Stomach (tissue), 19 donors: ENCODE measurements around the gene CSNK2A3. TPM values are rescaled to one million over a fixed set of nuclear protein-coding genes. Genes with fewer than 3 reads are reported as not detected.
"Not testable (repeated sequence)": the region's sequence is repeated elsewhere in the genome, so short reads cannot be mapped to it uniquely, and the experiment has no call there.

Experiments
- DNase-seq, 2 donors: peaks; one replicate each; pipeline versions ENCODE4 v3.0.0 to v3.0.0-alpha.2; 2013 to 2019
- H3K27ac ChIP-seq, 5 donors: fragments of 200-600 bp in 4 of 5; sonication (generic) in 4 of 5; one replicate each; pipeline ENCODE4 v1.5.1; 2013 to 2019; ENCODE audit warnings: mild to moderate bottlenecking in 1 of 5, moderate library complexity in 1 of 5
- H3K27me3 ChIP-seq, 3 donors: fragments of 200-600 bp; sonication (generic); one replicate each; pipeline ENCODE4 v1.5.1; 2017 to 2019; ENCODE audit warnings: mixed run types in 1 of 3
- H3K36me3 ChIP-seq, 4 donors: fragments of 200-600 bp; sonication (generic); 1 replicate in 3 of 4; 2 replicates in 1 of 4; pipeline ENCODE4 v1.5.1; 2016 to 2019
- H3K4me1 ChIP-seq, 4 donors: fragments of 200-600 bp; sonication (generic); one replicate each; pipeline ENCODE4 v1.5.1; 2016 to 2019
- H3K4me3 ChIP-seq, 4 donors: fragments of 200-600 bp; sonication (generic) in 3 of 4; one replicate each; pipeline ENCODE4 v1.5.1; 2016 to 2019; ENCODE audit warnings: mild to moderate bottlenecking in 1 of 4
- H3K9me3 ChIP-seq, 4 donors: fragments of 200-600 bp; sonication (generic); one replicate each; pipeline ENCODE4 v1.5.1; 2016 to 2019
- EP300 ChIP-seq: sonication (generic); formaldehyde crosslinking; IDR thresholded peaks from one replicate; pipeline ENCODE4 v1.6.1; 2017; ENCODE audit warnings: antibody characterized with exemption
- POLR2A ChIP-seq, 4 donors: fragments of 450-650 bp; IDR thresholded peaks; one replicate each; pipeline ENCODE4 v1.6.1; 2016; ENCODE audit warnings: antibody characterized with exemption in 4 of 4, control low read depth in 2 of 4, mild to moderate bottlenecking in 1 of 4, moderate library complexity in 1 of 4
- POLR2AphosphoS5 ChIP-seq, 3 donors: sonication (generic); formaldehyde crosslinking; IDR thresholded peaks; one replicate each; pipeline ENCODE4 v1.6.1; 2016; ENCODE audit warnings: antibody characterized with exemption in 3 of 3
- WGBS, 5 donors: extraction: QIAGEN DNeasy Blood & Tissue Kit in 3 of 5; methylation state at CpG; one replicate each; pipeline versions ENCODE4 v1.1.5 to v1.1.7; 2013 to 2018; 5-methylcytosine and 5-hydroxymethylcytosine counted together
- intact Hi-C: fragments of 100-400 bp; cut with DNase I; formaldehyde crosslinking; loops from one replicate; pipeline ENCODE4 v1.15.1; 2023; ENCODE audit warnings: low total_unique reads
- long read RNA-seq, 10 donors: transcript quantifications; one replicate each; lab custom pipeline, GENCODE V29; 2026
- polyA plus RNA-seq, 3 donors: library from polyadenylated mRNA; stranded (reverse); fragments of 200-250 nt; gene quantifications; one replicate each; pipeline ENCODE4 v1.2.3, GENCODE V29; 2013
- total RNA-seq, 5 donors: library from RNA; depleted of rRNA; stranded (reverse); fragments of >200 nt; gene quantifications; one replicate each; pipeline versions ENCODE4 v1.1.0 to v1.2.3, GENCODE V29; 2014 to 2016
- TF ChIP-seq, protein P1 (sequence below), 7 experiments: fragments of 450-650 bp in 4 of 7; fragments of 200-600 bp in 3 of 7; sonication (generic) in 3 of 7; IDR thresholded peaks; one replicate each; pipeline ENCODE4 v1.5.1; 2016 to 2019; ENCODE audit warnings: antibody characterized with exemption in 7 of 7, control low read depth in 2 of 7, mild to moderate bottlenecking in 1 of 7
- donor health status: healthy with polysubstance abuse.
- donor health status: Bipolar disorder and iron deficiency.
- donor health status: healthy.

CSNK2A3 gene
- total RNA-seq (1 to 10 TPM in 1 of 5 donors, under 1 TPM in 1, not detected in 3; 0.73 to 1.2 TPM), polyA plus RNA-seq (1 to 10 TPM in 1 of 3 donors, under 1 TPM in 2; 0.23 to 1.2 (median 0.56) TPM)
- long read RNA-seq, donor 1, partial matches to known transcripts, result 0 of 4 reads
- long read RNA-seq, donor 1, other reads (novel, unspliced or antisense), result 0 of 4 reads
- long read RNA-seq, donor 2, partial matches to known transcripts, result 0 of 1 reads
- long read RNA-seq, donor 2, other reads (novel, unspliced or antisense), result 0 of 1 reads
- long read RNA-seq, donor 3, partial matches to known transcripts, result 0 of 1 reads
- long read RNA-seq, donor 3, other reads (novel, unspliced or antisense), result 0 of 1 reads
- long read RNA-seq, donor 4, result 0 reads
- long read RNA-seq, donor 5, partial matches to known transcripts, result 0 of 3 reads
- long read RNA-seq, donor 5, other reads (novel, unspliced or antisense), result 0 of 3 reads
- long read RNA-seq, donor 6, partial matches to known transcripts, result 0 of 4 reads
- long read RNA-seq, donor 6, other reads (novel, unspliced or antisense), result 0 of 4 reads
- long read RNA-seq, donor 7, partial matches to known transcripts, result 0 of 1 reads
- long read RNA-seq, donor 7, other reads (novel, unspliced or antisense), result 0 of 1 reads
- long read RNA-seq, donor 8, partial matches to known transcripts, result 0 of 4 reads
- long read RNA-seq, donor 8, other reads (novel, unspliced or antisense), result 0 of 4 reads
- long read RNA-seq, donor 9, transcript CSNK2A3-201 (1 exons, 1,416 nt), result major isoform, 5 of 5 reads
- long read RNA-seq, donor 9, partial matches to known transcripts, result 0 of 5 reads
- long read RNA-seq, donor 9, other reads (novel, unspliced or antisense), result 0 of 5 reads
- long read RNA-seq, donor 10, result 0 reads

GRCh38 chr11:11352878-11353277 is at the start of gene CSNK2A3:
CSNK2A3 (minus strand) TSS chr11:11353250; CDS start chr11:11353119, 131 bp downstream.
- not testable (repeated sequence) for H3K4me3 ChIP-seq

GRCh38 chr11:11401960-11402535 is 49.0 kb upstream of the CSNK2A3 start:
- intact Hi-C loops, result no loop called here
- H3K27me3 ChIP-seq, result peaks cover 0 to 14% (median 6%) of the 10 kb centered on the region in 3 donors
- no peaks in the 10 kb centered on the region for H3K36me3 ChIP-seq
- no peak for DNase-seq
- H3K9me3 ChIP-seq, result no peaks in the 10 kb centered on the region
- TF ChIP-seq EP300 (no peak), POLR2A (IDR thresholded peaks at IDR 0.05) (no peak), POLR2AphosphoS5 (IDR thresholded peaks at IDR 0.05) (no peak)
- TF ChIP-seq, protein P1, sequence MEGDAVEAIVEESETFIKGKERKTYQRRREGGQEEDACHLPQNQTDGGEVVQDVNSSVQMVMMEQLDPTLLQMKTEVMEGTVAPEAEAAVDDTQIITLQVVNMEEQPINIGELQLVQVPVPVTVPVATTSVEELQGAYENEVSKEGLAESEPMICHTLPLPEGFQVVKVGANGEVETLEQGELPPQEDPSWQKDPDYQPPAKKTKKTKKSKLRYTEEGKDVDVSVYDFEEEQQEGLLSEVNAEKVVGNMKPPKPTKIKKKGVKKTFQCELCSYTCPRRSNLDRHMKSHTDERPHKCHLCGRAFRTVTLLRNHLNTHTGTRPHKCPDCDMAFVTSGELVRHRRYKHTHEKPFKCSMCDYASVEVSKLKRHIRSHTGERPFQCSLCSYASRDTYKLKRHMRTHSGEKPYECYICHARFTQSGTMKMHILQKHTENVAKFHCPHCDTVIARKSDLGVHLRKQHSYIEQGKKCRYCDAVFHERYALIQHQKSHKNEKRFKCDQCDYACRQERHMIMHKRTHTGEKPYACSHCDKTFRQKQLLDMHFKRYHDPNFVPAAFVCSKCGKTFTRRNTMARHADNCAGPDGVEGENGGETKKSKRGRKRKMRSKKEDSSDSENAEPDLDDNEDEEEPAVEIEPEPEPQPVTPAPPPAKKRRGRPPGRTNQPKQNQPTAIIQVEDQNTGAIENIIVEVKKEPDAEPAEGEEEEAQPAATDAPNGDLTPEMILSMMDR (IDR thresholded peaks at IDR 0.05), result no peak
- WGBS, 5 donors, result 47 to 64% (median 58%) methylated on average over 3 of the region's 3 CpGs
- H3K4me1 ChIP-seq, result peaks cover 0 to 26% (median 12%) of the 10 kb centered on the region in 4 donors
- H3K27ac ChIP-seq, result no peak overlapping the region
- H3K4me3 ChIP-seq, result no peak overlapping the region

More at GRCh38 chr11:11352878-11353277, at the start of gene CSNK2A3:
- H3K9me3 ChIP-seq, H3K27me3 ChIP-seq, H3K27ac ChIP-seq, intact Hi-C loops, H3K36me3 ChIP-seq, DNase-seq: not testable (repeated sequence)
- TF ChIP-seq POLR2AphosphoS5 (IDR thresholded peaks at IDR 0.05), result peak in 1 of 3 donors; percentile 24
- 69 to 82% (median 76%) methylated on average over 10 to 11 of the region's 11 CpGs for WGBS, 5 donors
- peaks cover 0 to 30% (median 23%) of the 10 kb centered on the region in 4 donors for H3K4me1 ChIP-seq

DNA sequence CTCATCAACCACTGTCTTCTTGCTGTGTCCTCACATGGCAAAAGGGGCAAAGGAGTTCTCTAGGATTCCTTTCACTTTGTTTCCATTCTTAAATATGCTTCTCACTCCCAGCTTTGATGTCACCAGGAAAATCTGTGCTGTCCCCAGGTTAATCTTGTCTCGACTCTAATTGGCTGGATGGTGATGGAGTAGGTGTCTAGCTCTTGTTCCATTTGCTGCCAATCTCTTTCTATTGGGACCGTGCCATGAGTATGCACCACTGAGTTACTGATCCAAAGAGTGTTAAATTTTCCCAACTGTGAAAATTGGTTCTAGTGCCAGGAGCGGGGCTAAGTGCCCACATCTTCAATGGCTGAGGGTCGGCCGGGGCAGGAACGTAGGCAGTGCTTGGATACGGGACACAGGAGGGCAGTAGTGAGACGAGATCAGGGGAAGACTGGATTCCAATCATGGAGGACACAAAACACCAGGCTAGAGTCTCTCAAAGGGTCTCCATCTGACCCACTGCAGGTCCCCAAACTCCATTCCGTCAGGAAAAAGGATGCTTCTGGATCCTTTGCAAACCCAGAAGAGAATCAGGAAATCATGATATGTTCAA is 47.7 kb upstream of the CSNK2A3 start:
- 77 to 83% (median 80%) methylated on average over 9 of the region's 9 CpGs for WGBS, 5 donors
- DNase-seq, result no peak
- H3K4me1 ChIP-seq, result peaks cover 0 to 14% (median 7%) of the 10 kb centered on the region in 4 donors
- no peak for TF ChIP-seq EP300
- TF ChIP-seq, protein P1 (IDR thresholded peaks at IDR 0.05), result no peak
- no peak for TF ChIP-seq POLR2A (IDR thresholded peaks at IDR 0.05)
- TF ChIP-seq POLR2AphosphoS5 (IDR thresholded peaks at IDR 0.05), result no peak
- H3K27me3 ChIP-seq, result peaks cover 0 to 14% (median 6%) of the 10 kb centered on the region in 3 donors
- no peaks in the 10 kb centered on the region for H3K9me3 ChIP-seq
- H3K36me3 ChIP-seq, result no peaks in the 10 kb centered on the region
- H3K27ac ChIP-seq, result no peak overlapping the region
- intact Hi-C loops, result no loop called here
- no peak overlapping the region for H3K4me3 ChIP-seq

DNA sequence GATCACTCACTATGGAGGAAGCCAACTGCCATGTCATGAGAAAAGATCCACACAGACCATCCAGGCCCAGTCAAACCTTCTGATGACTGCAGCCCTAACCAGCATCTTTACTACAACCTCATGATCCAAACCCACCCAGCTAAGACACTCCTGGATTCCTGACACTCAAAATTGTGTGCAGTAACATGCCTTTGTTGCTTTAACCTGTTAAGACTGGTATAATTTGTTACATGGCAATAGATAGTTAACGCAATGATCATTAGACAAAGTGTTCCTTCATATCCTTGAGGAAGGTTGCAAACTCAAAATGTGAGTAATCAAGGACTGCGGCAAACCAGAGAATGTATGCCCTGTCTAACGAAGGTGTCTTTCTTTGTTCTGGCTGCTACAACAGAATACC is 47.1 kb upstream of the CSNK2A3 start:
- TF ChIP-seq POLR2AphosphoS5 (IDR thresholded peaks at IDR 0.05), result no peak
- no peak for TF ChIP-seq EP300
- no peak for TF ChIP-seq POLR2A (IDR thresholded peaks at IDR 0.05)
- TF ChIP-seq, protein P1 (IDR thresholded peaks at IDR 0.05), result no peak
- Histone ChIP-seq H3K27me3 (peaks cover 0 to 14% (median 6%) of the 10 kb centered on the region in 3 donors), H3K27ac (no peak overlapping the region), H3K4me3 (no peak overlapping the region), H3K4me1 (peaks cover 0 to 14% (median 7%) of the 10 kb centered on the region in 4 donors), H3K36me3 (no peaks in the 10 kb centered on the region), H3K9me3 (no peaks in the 10 kb centered on the region)
- intact Hi-C loops, result no loop called here
- WGBS, 5 donors, result 94 to 96% (median 95%) methylated on average over 3 of the region's 3 CpGs
- no peak for DNase-seq
